Measurements from ENCODE around the gene TCEA3.

The TCEA3 gene

GRCh38 chr1:23444596-23445390 lies 20.2 kb upstream of the TCEA3 start:
- no peak for DNase-seq

- DNase-seq = no peak
Measured at GRCh38 chr1:23444104-23444533, 19.6 kb upstream of the TCEA3 start.

GRCh38 chr1:23442751-23443150 lies 18.2 kb upstream of the TCEA3 start:
- DNase-seq = no peak

GRCh38 chr1:23441446-23442148 lies 17.0 kb upstream of the TCEA3 start:
- no peak for DNase-seq

GRCh38 chr1:23438545-23438944 lies 14.0 kb upstream of the TCEA3 start:
- no peak for DNase-seq

GRCh38 chr1:23437355-23437664 lies 12.8 kb upstream of the TCEA3 start:
- no peak for DNase-seq

- DNase-seq = no peak
Measured at GRCh38 chr1:23436520-23437354, 12.2 kb upstream of the TCEA3 start.

GRCh38 chr1:23434260-23434775 lies 9.8 kb upstream of the TCEA3 start:
- no peak for DNase-seq

- DNase-seq = no peak
Measured at GRCh38 chr1:23433122-23433521, 8.6 kb upstream of the TCEA3 start.

- DNase-seq = no peak
Measured at GRCh38 chr1:23431431-23431830, 6.9 kb upstream of the TCEA3 start.

- no peak for DNase-seq
Measured at GRCh38 chr1:23430803-23431202, 6.3 kb upstream of the TCEA3 start.

GRCh38 chr1:23428136-23428905 lies 3.8 kb upstream of the TCEA3 start:
- DNase-seq = no peak

- DNase-seq = no peak
Measured at GRCh38 chr1:23427550-23427949, 3.0 kb upstream of the TCEA3 start.

- no peak for DNase-seq
Measured at GRCh38 chr1:23426828-23427227, 2.3 kb upstream of the TCEA3 start.

GRCh38 chr1:23425193-23425494 lies 596 bp upstream of the TCEA3 start:
- DNase-seq = no peak

GRCh38 chr1:23423415-23424292 lies 894 bp downstream of the TCEA3 start:
- DNase-seq = no peak

- DNase-seq = no peak
Measured at GRCh38 chr1:23422941-23423340, 1.6 kb downstream of the TCEA3 start.

- no peak for DNase-seq
Measured at GRCh38 chr1:23422241-23422877, 2.2 kb downstream of the TCEA3 start.

- DNase-seq = no peak
Measured at GRCh38 chr1:23421753-23422240, 2.8 kb downstream of the TCEA3 start.

- DNase-seq = no peak
Measured at GRCh38 chr1:23421343-23421742, 3.2 kb downstream of the TCEA3 start.

- no peak for DNase-seq
Measured at GRCh38 chr1:23420778-23421177, 3.8 kb downstream of the TCEA3 start.

All from NCI-H526 treated with DMSO at 0.1 percent for 48 hours (cell line).